Activated CD4-positive, alpha-beta T cell treated with anti-CD3 and anti-CD28 coated beads for 36 hours (primary cell): ENCODE results near the gene PIPOX. TPM values are rescaled to one million over a fixed set of nuclear protein-coding genes. Genes with fewer than 3 reads are reported as not detected.

Experiments
- ATAC-seq: fragments of 200-7000 bp; cut with Tn5 transposase; one replicate; pipeline ENCODE4 v1.10.0; 2021; ENCODE audit warnings: mild to moderate bottlenecking, moderate library complexity
- CTCF ChIA-PET: fragments of 350-600 bp; sonication (Branson Sonifier 250); formaldehyde crosslinking; loops from one replicate; lab custom pipeline; 2021; ENCODE audit warnings: antibody characterized with exemption; lab: Charles Lee
- POLR2A ChIA-PET: fragments of 350-600 bp; sonication (Branson Sonifier 250); formaldehyde crosslinking; loops from one replicate; lab custom pipeline; 2021; ENCODE audit warnings: antibody characterized with exemption, inconsistent platforms; lab: Charles Lee
- DNase-seq: peaks from one replicate; pipeline ENCODE4 v3.0.0-alpha.2; 2020
- H3K27ac Mint-ChIP-seq: one replicate; pipeline ENCODE4 v1.8.0; 2021; ENCODE audit warnings: mixed read lengths
- H3K27me3 Mint-ChIP-seq: one replicate; pipeline ENCODE4 v1.8.0; 2021; ENCODE audit warnings: mixed read lengths
- H3K36me3 Mint-ChIP-seq: one replicate; pipeline ENCODE4 v1.8.0; 2021; ENCODE audit warnings: low read depth, mixed read lengths
- H3K4me1 Mint-ChIP-seq: one replicate; pipeline ENCODE4 v1.8.0; 2021; ENCODE audit warnings: mixed read lengths
- H3K4me3 Mint-ChIP-seq: one replicate; pipeline ENCODE4 v1.8.0; 2021; ENCODE audit warnings: mild to moderate bottlenecking, moderate library complexity, mixed read lengths
- H3K9me3 Mint-ChIP-seq: one replicate; pipeline ENCODE4 v1.8.0; 2021; ENCODE audit warnings: low read depth, mixed read lengths
- intact Hi-C, 2 experiments: fragments of 100-400 bp; cut with DNase I in 1 of 2; cut with micrococcal nuclease in 1 of 2; formaldehyde crosslinking; loops; one replicate each; pipeline versions ENCODE4 v1.14.2 to v1.15.1; 2022 to 2024; cut with DNase I, micrococcal nuclease
- total RNA-seq, 2 experiments: library from RNA; stranded (reverse); gene quantifications; one replicate each; pipeline ENCODE4 v1.2.3, GENCODE V29; 2021

Gene PIPOX
- total RNA-seq, 2 experiments from 2014 or later = 1.8 to 2.1 TPM

GRCh38 chr17:29039764-29040598 is 3.0 kb upstream of the PIPOX start:
- Mint-ChIP-seq H3K4me1 (peaks cover 5% of the 10 kb centered on the region), H3K27me3 (peaks cover 5% of the 10 kb centered on the region), H3K36me3 (no peaks in the 10 kb centered on the region), H3K4me3 (no peak overlapping the region), H3K9me3 (peaks cover 3% of the 10 kb centered on the region), H3K27ac (no peak overlapping the region)
- ChIA-PET CTCF (interaction anchor here (0.7 to 1.4 kb wide), 2 partner anchors 24 to 74 kb away, joined by 3 to 5 read pairs; no protein-coding TSS in a partner anchor), POLR2A (interaction anchor here (0.7 kb wide), 1 partner anchor 9 kb away, joined by 3 read pairs; no protein-coding TSS in a partner anchor)
- no peak for DNase-seq
- intact Hi-C loops = no loop called here
- ATAC-seq = no peak

DNA sequence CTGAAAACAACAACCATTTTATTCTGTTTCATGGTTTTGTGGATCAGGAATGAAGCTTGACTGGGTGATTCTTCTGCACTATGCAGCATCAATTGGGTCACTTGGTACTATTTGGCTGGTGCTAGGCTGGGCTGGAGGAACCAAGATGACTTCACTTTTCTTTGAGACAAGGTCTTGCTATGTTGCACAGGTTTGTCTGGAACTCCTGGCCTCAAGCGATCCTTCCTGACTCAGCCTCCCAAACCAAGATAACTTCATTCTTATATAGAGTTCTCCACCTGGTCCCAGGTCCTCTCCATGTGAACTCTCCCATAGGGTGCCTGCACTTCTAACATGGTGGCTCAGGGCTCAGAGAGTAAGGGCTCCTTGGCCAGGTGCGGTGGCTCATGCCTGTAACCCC is 1.9 kb upstream of the PIPOX start:
- Mint-ChIP-seq H3K27ac (no peak overlapping the region), H3K36me3 (no peaks in the 10 kb centered on the region), H3K4me1 (peaks cover 5% of the 10 kb centered on the region), H3K9me3 (no peaks in the 10 kb centered on the region), H3K27me3 (peaks cover 2% of the 10 kb centered on the region), H3K4me3 (no peak overlapping the region)
- ChIA-PET CTCF (interaction anchor here (1.4 kb wide), 1 partner anchor 76 kb away, joined by 5 read pairs; no protein-coding TSS in a partner anchor), POLR2A (no interaction called here)
- ATAC-seq (no peak), DNase-seq (no peak)
- intact Hi-C loops = no loop called here

DNA sequence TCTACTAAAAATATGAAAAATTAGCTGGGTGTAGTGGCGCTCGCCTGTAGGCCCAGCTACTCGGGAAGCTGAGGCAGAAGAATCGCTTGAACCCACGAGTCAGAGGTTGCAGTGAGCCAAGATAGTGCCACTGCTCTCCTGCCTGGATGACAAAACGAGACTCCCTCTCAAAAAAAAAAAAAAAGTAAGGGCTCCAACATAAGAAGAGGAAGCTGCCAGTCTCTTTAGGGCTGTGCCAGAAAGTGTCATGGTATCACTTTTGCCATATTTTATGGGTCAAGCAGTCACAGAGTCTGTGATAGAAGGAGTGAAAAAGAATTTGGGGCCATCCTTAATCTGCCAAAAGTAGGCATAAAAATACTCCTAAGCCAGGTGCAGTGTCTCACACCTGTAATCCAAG is 1.4 kb upstream of the PIPOX start:
- H3K9me3 Mint-ChIP-seq = no peaks in the 10 kb centered on the region
- no peak overlapping the region for H3K4me3 Mint-ChIP-seq
- H3K27ac Mint-ChIP-seq = no peak overlapping the region
- no peak for DNase-seq
- intact Hi-C loops = no loop called here
- H3K36me3 Mint-ChIP-seq = no peaks in the 10 kb centered on the region
- H3K4me1 Mint-ChIP-seq = peaks cover 5% of the 10 kb centered on the region
- peaks cover 2% of the 10 kb centered on the region for H3K27me3 Mint-ChIP-seq
- ChIA-PET CTCF (no interaction called here), POLR2A (no interaction called here)
- ATAC-seq = no peak

GRCh38 chr17:29042026-29042678 is 789 bp upstream of the PIPOX start:
- POLR2A ChIA-PET = no interaction called here
- intact Hi-C loops = no loop called here
- ATAC-seq (no peak), DNase-seq (no peak)
- peaks cover 3% of the 10 kb centered on the region for H3K27me3 Mint-ChIP-seq
- no peaks in the 10 kb centered on the region for H3K9me3 Mint-ChIP-seq
- H3K4me3 Mint-ChIP-seq = no peak overlapping the region
- no peaks in the 10 kb centered on the region for H3K36me3 Mint-ChIP-seq
- CTCF ChIA-PET = no interaction called here
- H3K27ac Mint-ChIP-seq = no peak overlapping the region
- H3K4me1 Mint-ChIP-seq = peaks cover 5% of the 10 kb centered on the region

DNA sequence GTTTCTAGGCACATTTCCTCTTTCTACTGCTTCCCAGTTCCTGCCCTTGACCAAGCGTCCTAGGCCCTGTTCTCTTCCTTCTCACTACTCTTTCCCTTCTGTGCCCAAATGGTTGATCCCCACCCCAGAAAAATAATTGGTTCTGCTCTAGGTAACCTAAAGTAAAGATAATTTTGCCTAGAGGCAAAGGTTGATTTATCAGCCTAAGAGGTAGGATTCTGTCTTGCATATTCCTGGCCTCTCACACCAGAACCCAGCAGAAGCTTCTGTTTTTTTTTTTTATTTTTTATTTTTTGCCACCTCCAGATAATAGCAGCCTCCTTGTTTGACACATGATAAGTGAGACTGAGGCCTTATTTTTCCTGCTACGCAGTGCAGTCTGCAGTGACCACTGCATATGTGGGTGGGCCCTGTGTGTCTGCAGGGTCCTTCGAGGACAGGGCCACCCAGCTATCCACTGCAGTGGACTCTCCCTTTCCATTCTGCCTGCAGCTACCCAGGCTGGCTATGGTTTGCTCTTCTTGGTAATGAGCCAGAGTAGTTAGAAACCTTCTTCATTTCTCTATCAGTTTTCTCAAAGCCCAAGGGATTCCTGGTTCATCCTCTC is 701 bp downstream of the PIPOX start:
- Mint-ChIP-seq H3K27ac (no peak overlapping the region), H3K27me3 (peaks cover 3% of the 10 kb centered on the region), H3K4me1 (peaks cover 7% of the 10 kb centered on the region), H3K4me3 (no peak overlapping the region), H3K9me3 (no peaks in the 10 kb centered on the region), H3K36me3 (no peaks in the 10 kb centered on the region)
- DNase-seq = no peak
- CTCF ChIA-PET = interaction anchor here (0.8 to 1.0 kb wide), 2 partner anchors 15 to 70 kb away, joined by 3 to 5 read pairs; no protein-coding TSS in a partner anchor
- ATAC-seq = no peak
- intact Hi-C loops = no loop called here
- POLR2A ChIA-PET = interaction anchor here (0.6 kb wide), 2 partner anchors 213 to 1421 kb away, joined by 3 read pairs; no protein-coding TSS in a partner anchor

DNA sequence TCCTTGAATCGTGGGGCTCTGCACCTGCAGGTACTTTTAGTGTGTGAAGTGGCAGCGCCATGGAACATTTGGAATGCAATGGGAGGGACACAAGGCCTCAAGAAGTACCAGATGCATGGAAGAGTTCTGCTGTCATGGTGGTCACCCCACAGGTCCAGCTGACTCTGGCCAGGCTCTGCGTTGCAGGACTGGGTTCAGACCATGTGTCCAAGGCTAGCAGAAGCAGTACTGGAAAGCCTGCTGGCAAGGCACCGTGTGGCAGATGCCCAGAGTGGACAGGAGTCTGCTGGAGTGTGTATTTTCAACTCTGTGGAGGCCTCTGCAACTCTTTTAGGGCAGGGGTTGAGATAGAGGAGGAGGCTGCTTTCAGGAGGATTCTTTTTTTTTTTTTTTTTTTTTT is 2.1 kb downstream of the PIPOX start:
- H3K27ac Mint-ChIP-seq = no peak overlapping the region
- CTCF ChIA-PET = interaction anchor here (0.5 to 0.8 kb wide), 2 partner anchors 26 to 176 kb away, joined by 3 to 5 read pairs; no protein-coding TSS in a partner anchor
- H3K27me3 Mint-ChIP-seq = peaks cover 5% of the 10 kb centered on the region
- H3K4me3 Mint-ChIP-seq = no peak overlapping the region
- POLR2A ChIA-PET = interaction anchor here (0.6 kb wide), 1 partner anchor 92 kb away, joined by 3 read pairs; no protein-coding TSS in a partner anchor
- peaks cover 7% of the 10 kb centered on the region for H3K4me1 Mint-ChIP-seq
- ATAC-seq = no peak
- no peak for DNase-seq
- intact Hi-C loops = no loop called here
- H3K9me3 Mint-ChIP-seq = no peaks in the 10 kb centered on the region
- no peaks in the 10 kb centered on the region for H3K36me3 Mint-ChIP-seq

DNA sequence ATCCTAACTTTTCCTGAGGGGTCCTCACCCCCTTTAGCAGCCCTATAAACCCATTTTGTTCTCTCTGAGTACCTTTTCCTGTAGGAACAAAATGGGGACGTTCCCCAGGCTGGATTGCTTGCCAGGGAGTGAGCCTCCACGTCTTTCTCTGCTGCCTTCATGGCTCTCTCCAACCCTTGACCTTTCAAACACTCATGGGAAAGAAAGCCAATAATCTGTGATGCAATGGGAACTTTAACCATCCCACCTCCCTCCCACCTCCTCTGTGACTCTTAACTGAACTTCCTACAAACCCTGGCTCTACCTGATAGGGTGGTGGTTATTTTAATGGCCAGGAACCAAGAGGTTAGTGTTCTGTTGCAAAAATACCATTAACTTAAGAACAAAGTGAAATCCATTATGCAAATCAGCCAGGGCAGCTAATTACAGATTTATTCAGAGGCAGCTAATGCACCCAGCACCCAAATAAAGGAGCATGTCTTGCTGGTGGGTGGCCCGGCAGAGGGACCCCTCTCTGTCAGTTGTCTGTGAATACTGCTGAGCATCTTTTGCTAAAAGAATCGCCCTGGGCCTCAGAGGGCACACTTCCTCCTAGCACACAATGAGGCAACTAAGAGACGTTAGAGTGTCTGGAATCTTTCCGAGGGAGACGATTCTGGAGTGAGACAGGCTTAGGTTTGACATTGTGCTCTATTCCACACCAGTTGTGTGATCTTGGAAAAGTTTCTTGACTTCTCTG is 3.0 kb downstream of the PIPOX start:
- Mint-ChIP-seq H3K27me3 (peaks cover 5% of the 10 kb centered on the region), H3K27ac (no peak overlapping the region), H3K9me3 (no peaks in the 10 kb centered on the region), H3K4me3 (no peak overlapping the region), H3K4me1 (peaks cover 7% of the 10 kb centered on the region), H3K36me3 (no peaks in the 10 kb centered on the region)
- ChIA-PET CTCF (interaction anchor here (1.1 kb wide), 1 partner anchor 71 kb away, joined by 4 read pairs; no protein-coding TSS in a partner anchor), POLR2A (no interaction called here)
- no peak for DNase-seq
- intact Hi-C loops = no loop called here
- no peak for ATAC-seq

DNA sequence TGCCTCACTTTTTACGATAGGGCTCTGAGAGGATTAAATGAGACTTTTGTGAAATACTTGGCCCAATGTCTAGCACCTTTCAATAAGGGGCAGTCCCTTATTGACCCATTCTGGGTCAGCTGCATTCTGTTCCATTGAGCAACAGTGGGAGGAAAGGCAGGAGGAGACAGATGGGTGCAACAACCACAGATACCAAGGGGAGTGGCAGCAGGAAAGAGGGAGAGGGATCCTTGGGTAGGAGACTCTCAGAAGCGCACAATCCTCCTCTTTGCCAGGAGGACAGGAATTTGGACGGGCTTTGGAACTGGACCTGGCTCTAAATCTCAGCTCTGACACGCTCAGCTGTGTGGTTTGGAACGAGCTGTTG is 3.5 kb downstream of the PIPOX start:
- intact Hi-C loops = no loop called here
- ATAC-seq (no peak), DNase-seq (no peak)
- no peaks in the 10 kb centered on the region for H3K36me3 Mint-ChIP-seq
- H3K4me3 Mint-ChIP-seq = no peak overlapping the region
- peaks cover 5% of the 10 kb centered on the region for H3K27me3 Mint-ChIP-seq
- H3K4me1 Mint-ChIP-seq = peaks cover 7% of the 10 kb centered on the region
- H3K9me3 Mint-ChIP-seq = no peaks in the 10 kb centered on the region
- ChIA-PET CTCF (interaction anchor here (1.1 kb wide), 1 partner anchor 71 kb away, joined by 4 read pairs; no protein-coding TSS in a partner anchor), POLR2A (no interaction called here)
- H3K27ac Mint-ChIP-seq = no peak overlapping the region

- intact Hi-C loops = no loop called here
- ChIA-PET POLR2A (interaction anchor here (0.6 kb wide), 1 partner anchor 9 kb away, joined by 3 read pairs; no protein-coding TSS in a partner anchor), CTCF (interaction anchor here (0.7 to 1.8 kb wide), 6 partner anchors 41 to 171 kb away, joined by 3 to 7 read pairs (median 4); no protein-coding TSS in a partner anchor)
- DNase-seq = peak; percentile 14
- ATAC-seq = peak; percentile 36
- Mint-ChIP-seq H3K4me1 (peaks cover 6% of the 10 kb centered on the region), H3K36me3 (no peaks in the 10 kb centered on the region), H3K27ac (no peak overlapping the region), H3K27me3 (peaks cover 5% of the 10 kb centered on the region), H3K9me3 (no peaks in the 10 kb centered on the region), H3K4me3 (no peak overlapping the region)
Measured at GRCh38 chr17:29048440-29049368, 5.8 kb downstream of the PIPOX start.

GRCh38 chr17:29049541-29050145 is 6.7 kb downstream of the PIPOX start:
- DNase-seq = no peak
- Mint-ChIP-seq H3K27me3 (peaks cover 5% of the 10 kb centered on the region), H3K9me3 (no peaks in the 10 kb centered on the region), H3K4me1 (peaks cover 6% of the 10 kb centered on the region), H3K4me3 (no peak overlapping the region), H3K27ac (no peak overlapping the region), H3K36me3 (no peaks in the 10 kb centered on the region)
- CTCF ChIA-PET = interaction anchor here (1.1 to 1.8 kb wide), 2 partner anchors 84 to 170 kb away, joined by 3 to 7 read pairs; no protein-coding TSS in a partner anchor
- ATAC-seq = no peak
- POLR2A ChIA-PET = no interaction called here
- intact Hi-C loops = no loop called here
